Thyroid gland (tissue), 4 donors: Measurements from ENCODE around the gene LMNTD1.

ENCODE experiments used
- CTCF ChIP-seq, 6 experiments: fragments of 200-600 bp in 3 of 6; fragments of 450-650 bp in 3 of 6; sonication (generic) in 3 of 6; IDR thresholded peaks; one replicate each; pipeline ENCODE4 v1.5.1; 2016 to 2019; ENCODE audit warnings: antibody characterized with exemption in 6 of 6, mild to moderate bottlenecking in 2 of 6, inconsistent platforms in 1 of 6, moderate library complexity in 1 of 6
- POLR2A ChIP-seq, 2 donors: fragments of 450-650 bp; IDR thresholded peaks; one replicate each; pipeline ENCODE4 v1.6.1; 2017; ENCODE audit warnings: antibody characterized with exemption in 2 of 2, mild to moderate bottlenecking in 2 of 2, moderate library complexity in 1 of 2

- TF ChIP-seq CTCF (IDR thresholded peaks at IDR 0.05) = no peak
- TF ChIP-seq POLR2A (IDR thresholded peaks at IDR 0.05) = no peak
Observed at GRCh38 chr12:25458047-25458552, 95.0 kb downstream of the LMNTD1 start.
